SK-N-SH (cell line): ENCODE measurements around the gene KCND3.

ENCODE experiments used
- CHD2 ChIP-seq: fragments of 150-350 bp; IDR thresholded peaks from 2 replicates; pipeline ENCODE4 v1.6.1; 2018; ENCODE audit warnings: low read length; ENCODE audit not compliant: partially characterized antibody
- CTCF ChIP-seq: fragments of 200-600 bp; sonication (generic); IDR thresholded peaks from 2 replicates; pipeline ENCODE4 v1.6.1; 2017; ENCODE audit warnings: antibody characterized with exemption, mild to moderate bottlenecking, moderate library complexity
- EP300 ChIP-seq, 2 experiments: IDR thresholded peaks; 2 replicates each; pipeline versions ENCODE4 v1.4.0 to v1.6.1; 2012; ENCODE audit warnings: borderline replicate concordance in 1 of 2, low read depth in 1 of 2, low read length in 1 of 2
- MEF2A ChIP-seq: IDR thresholded peaks from 2 replicates; pipeline ENCODE4 v1.4.0; 2012; ENCODE audit warnings: low read depth, borderline replicate concordance
- RAD21 ChIP-seq: IDR thresholded peaks from 2 replicates; pipeline ENCODE4 v1.6.1; 2012; ENCODE audit warnings: mild to moderate bottlenecking, low read length
- SMC3 ChIP-seq: IDR thresholded peaks from 2 replicates; pipeline ENCODE4 v1.6.1; 2012; ENCODE audit warnings: low read depth, low read length, improper control_type of control experiment
- TAF1 ChIP-seq: IDR thresholded peaks from 2 replicates; pipeline ENCODE4 v1.6.1; 2012; ENCODE audit warnings: low read depth, mild to moderate bottlenecking, low read length, moderate library complexity, borderline replicate concordance
- TF ChIP-seq, protein P1 (sequence below): fragments of 150-350 bp; IDR thresholded peaks from 2 replicates; pipeline ENCODE4 v1.6.1; 2017; ENCODE audit warnings: antibody characterized with exemption, low read length, low read depth, borderline replicate concordance

- TF ChIP-seq RAD21 (no peak), CTCF (no peak), TAF1 (no peak), EP300 (IDR thresholded peaks at IDR 0.05; ENCODE audit: borderline replicate concordance in 1 of 2, low read depth in 1 of 2, low read length in 1 of 2) (no peak), CHD2 (no peak), SMC3 (no peak), MEF2A (no peak)
- TF ChIP-seq, protein P1, sequence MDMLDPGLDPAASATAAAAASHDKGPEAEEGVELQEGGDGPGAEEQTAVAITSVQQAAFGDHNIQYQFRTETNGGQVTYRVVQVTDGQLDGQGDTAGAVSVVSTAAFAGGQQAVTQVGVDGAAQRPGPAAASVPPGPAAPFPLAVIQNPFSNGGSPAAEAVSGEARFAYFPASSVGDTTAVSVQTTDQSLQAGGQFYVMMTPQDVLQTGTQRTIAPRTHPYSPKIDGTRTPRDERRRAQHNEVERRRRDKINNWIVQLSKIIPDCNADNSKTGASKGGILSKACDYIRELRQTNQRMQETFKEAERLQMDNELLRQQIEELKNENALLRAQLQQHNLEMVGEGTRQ, result no peak
Observed at GRCh38 chr1:111909030-111909429, 80.4 kb downstream of the KCND3 start.
